NCI-H446 treated with DMSO at 0.1 percent for 48 hours (cell line): Measurements from ENCODE around the gene UNC119B.
"Not testable (repeated sequence)": the region's sequence is repeated elsewhere in the genome, so short reads cannot be mapped to it uniquely, and the experiment has no call there.

Experiments used
- DNase-seq: peaks from one replicate; lab custom pipeline; 2025; lab: John Stamatoyannopoulos, UW

Gene UNC119B

GRCh38 chr12:120710031-120710804 lies at the start of gene UNC119B:
Gene UNC119B (plus strand): TSS chr12:120710458. CDS start chr12:120710475, 17 bp downstream.
- DNase-seq, result no peak

GRCh38 chr12:120661432-120661831 lies 48.8 kb upstream of the UNC119B start:
- no peak for DNase-seq

GRCh38 chr12:120662879-120663278 lies 47.4 kb upstream of the UNC119B start:
- no peak for DNase-seq

- no peak for DNase-seq
Observed at GRCh38 chr12:120663741-120664140, 46.5 kb upstream of the UNC119B start.

GRCh38 chr12:120666571-120667390 lies 43.5 kb upstream of the UNC119B start:
- no peak for DNase-seq

- no peak for DNase-seq
Observed at GRCh38 chr12:120668091-120668867, 42.0 kb upstream of the UNC119B start.

- peak; percentile 1 for DNase-seq
Observed at GRCh38 chr12:120668868-120669840, 41.1 kb upstream of the UNC119B start.

GRCh38 chr12:120670237-120670636 lies 40.0 kb upstream of the UNC119B start:
- DNase-seq, result not testable (repeated sequence)

- DNase-seq, result no peak
Observed at GRCh38 chr12:120670667-120671066, 39.6 kb upstream of the UNC119B start.

GRCh38 chr12:120674097-120674636 lies 36.1 kb upstream of the UNC119B start:
- DNase-seq, result no peak

GRCh38 chr12:120677765-120678473 lies 32.3 kb upstream of the UNC119B start:
- no peak for DNase-seq

GRCh38 chr12:120678572-120678971 lies 31.7 kb upstream of the UNC119B start:
- no peak for DNase-seq

- no peak for DNase-seq
Observed at GRCh38 chr12:120680165-120680738, 30.0 kb upstream of the UNC119B start.

GRCh38 chr12:120684523-120684932 lies 25.7 kb upstream of the UNC119B start:
- no peak for DNase-seq

- DNase-seq, result no peak
Observed at GRCh38 chr12:120685522-120685921, 24.7 kb upstream of the UNC119B start.

GRCh38 chr12:120686151-120686689 lies 24.0 kb upstream of the UNC119B start:
- DNase-seq, result peak; percentile 91

GRCh38 chr12:120686690-120687577 lies 23.3 kb upstream of the UNC119B start, which contains the start of gene MLEC:
Gene MLEC (plus strand): TSS chr12:120687149. CDS start chr12:120687297, 148 bp downstream.
- DNase-seq, result peak; percentile 97

GRCh38 chr12:120687578-120688289 lies 22.5 kb upstream of the UNC119B start:
- DNase-seq, result no peak
